SU-DHL-6 (cell line): Measurements from ENCODE around the gene SULF2.

Source experiments
- H2AFZ ChIP-seq: fragments of 200-600 bp; sonication (generic); 2 replicates; pipeline ENCODE4 v1.6.1; 2014; ENCODE audit warnings: low read depth, mild to moderate bottlenecking, moderate library complexity, mixed read lengths, antibody characterized with exemption, low read length; ENCODE audit not compliant: severe bottlenecking
- H3F3A ChIP-seq: fragments of 200-600 bp; shearing (Covaris generic); 2 replicates; pipeline ENCODE4 v1.6.0; 2016; ENCODE audit warnings: antibody characterized with exemption, mild to moderate bottlenecking; ENCODE audit not compliant: insufficient read depth
- H3K27ac ChIP-seq: fragments of 200-600 bp; sonication (generic); 2 replicates; pipeline ENCODE4 v1.5.1; 2016; ENCODE audit warnings: low read depth, mild to moderate bottlenecking, low read length, moderate library complexity, mixed read lengths
- H3K27me3 ChIP-seq: fragments of 200-600 bp; sonication (generic), shearing (Covaris generic); 2 replicates; pipeline ENCODE4 v1.6.0; 2014; ENCODE audit warnings: mild to moderate bottlenecking, low read length
- H3K36me3 ChIP-seq: fragments of 200-600 bp; sonication (generic); 2 replicates; pipeline ENCODE4 v1.6.1; 2014; ENCODE audit warnings: mild to moderate bottlenecking, low read length, mixed read lengths
- H3K4me2 ChIP-seq: fragments of 300-600, 200-600 bp; shearing (Covaris generic), sonication (generic); 2 replicates; pipeline ENCODE4 v1.6.0; 2014; ENCODE audit warnings: low read length, low read depth, mild to moderate bottlenecking; ENCODE audit not compliant: poor library complexity, severe bottlenecking
- H3K4me3 ChIP-seq: fragments of 200-600 bp; sonication (generic); 2 replicates; pipeline ENCODE4 v1.5.1; 2014; ENCODE audit warnings: antibody characterized with exemption, low read length, mild to moderate bottlenecking, mixed read lengths; ENCODE audit not compliant: insufficient read depth, poor library complexity, severe bottlenecking
- H3K79me2 ChIP-seq: fragments of 200-600 bp; sonication (generic); 2 replicates; pipeline ENCODE4 v1.6.1; 2014; ENCODE audit warnings: mild to moderate bottlenecking, low read length, moderate library complexity; ENCODE audit not compliant: insufficient read depth
- H3K9ac ChIP-seq: fragments of 200-600 bp; sonication (generic); 2 replicates; pipeline ENCODE4 v1.7.0; 2014; ENCODE audit warnings: mild to moderate bottlenecking, low read length
- H3K9me2 ChIP-seq: fragments of 200-600 bp; sonication (generic); replicated peaks from 2 replicates; pipeline ENCODE4 v1.6.1; 2014; ENCODE audit warnings: low read length; ENCODE audit not compliant: insufficient read depth
- H3K9me3 ChIP-seq: fragments of 200-600 bp; sonication (generic); 2 replicates; pipeline ENCODE4 v1.6.1; 2014; ENCODE audit warnings: low read length, mixed read lengths; ENCODE audit not compliant: insufficient read depth
- H4K20me1 ChIP-seq: fragments of 200-600 bp; sonication (generic); 2 replicates; pipeline ENCODE4 v1.6.1; 2014; ENCODE audit warnings: low read depth, mild to moderate bottlenecking, antibody characterized with exemption, low read length, moderate library complexity, mixed read lengths
- CTCF ChIP-seq: fragments of 200-600 bp; sonication (generic); IDR thresholded peaks from one replicate; pipeline ENCODE4 v1.5.1; 2017; ENCODE audit warnings: antibody characterized with exemption, mild to moderate bottlenecking, low read length, moderate library complexity; ENCODE audit not compliant: insufficient read depth, poor library complexity, severe bottlenecking
- EZH2phosphoT487 ChIP-seq: fragments of 200-600 bp; sonication (generic), shearing (Covaris generic); conservative IDR thresholded peaks from 2 replicates; pipeline ENCODE4 v1.6.1; 2018; ENCODE audit warnings: mild to moderate bottlenecking, antibody characterized with exemption, low read length, moderate library complexity, mixed read lengths

Gene SULF2

DNA sequence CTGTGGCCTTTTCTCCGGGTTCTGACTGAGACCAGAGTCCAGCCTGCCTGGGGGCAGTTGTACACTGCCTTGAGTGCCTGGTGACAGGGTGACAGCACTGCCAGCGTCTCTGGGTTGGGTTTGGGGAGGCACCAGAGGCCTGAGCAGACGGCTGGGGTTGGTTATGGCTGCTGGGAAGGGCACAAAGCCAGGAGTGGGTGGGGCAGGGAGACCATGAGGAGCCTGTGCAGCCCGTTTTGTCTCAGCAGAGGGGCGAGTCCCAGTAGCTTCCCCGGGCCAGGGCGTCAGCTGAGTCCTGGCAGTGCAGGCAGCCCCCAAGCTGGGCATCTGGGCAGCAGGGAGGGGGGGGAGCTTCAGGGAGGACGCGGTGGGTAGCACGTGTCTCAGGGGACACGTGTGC is 15.3 kb upstream of the SULF2 start:
- no peak overlapping the region for H3K27ac ChIP-seq
- H3K79me2 ChIP-seq = no peaks in the 10 kb centered on the region
- no peaks in the 10 kb centered on the region for H3K27me3 ChIP-seq
- TF ChIP-seq CTCF (no peak), EZH2phosphoT487 (no peak)
- no peaks in the 10 kb centered on the region for H3K9me3 ChIP-seq
- H3K9me2 ChIP-seq = no peaks in the 10 kb centered on the region
- no peak overlapping the region for H3K9ac ChIP-seq
- no peak overlapping the region for H3K4me3 ChIP-seq
- no peaks in the 10 kb centered on the region for H3K36me3 ChIP-seq
- no peak overlapping the region for H2AFZ ChIP-seq
- no peaks in the 10 kb centered on the region for H3F3A ChIP-seq
- H3K4me2 ChIP-seq = no peak overlapping the region
- H4K20me1 ChIP-seq = no peaks in the 10 kb centered on the region

DNA sequence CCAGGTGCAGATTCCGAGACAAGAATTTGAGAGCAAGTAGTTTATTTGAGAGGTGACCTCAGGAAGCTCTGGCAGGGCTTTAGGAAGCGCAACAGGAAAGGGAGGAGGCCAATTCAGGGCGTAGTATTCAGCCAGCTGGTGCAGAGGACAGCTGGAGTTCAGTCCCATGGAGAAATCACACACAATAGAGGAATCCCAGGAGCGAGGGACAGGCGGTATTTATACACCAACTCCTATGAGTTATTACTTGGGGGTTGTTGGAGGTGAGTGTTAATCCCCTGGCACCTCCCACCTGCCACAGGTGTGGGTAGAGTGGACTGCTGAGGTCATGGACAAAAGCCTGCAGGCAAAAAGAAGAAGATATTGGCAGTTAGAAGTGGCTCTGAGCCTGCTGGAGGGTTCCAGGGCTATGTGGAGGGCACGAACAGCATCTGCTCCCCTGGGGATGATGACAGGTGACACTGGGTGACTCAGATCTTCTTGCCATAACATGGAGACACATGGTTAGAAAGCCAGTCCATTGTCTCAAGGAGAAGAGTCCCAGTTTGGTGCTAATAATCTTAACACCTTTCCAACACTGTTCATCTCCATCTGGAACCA is 13.9 kb upstream of the SULF2 start:
- no peaks in the 10 kb centered on the region for H4K20me1 ChIP-seq
- TF ChIP-seq EZH2phosphoT487 (no peak), CTCF (no peak)
- no peaks in the 10 kb centered on the region for H3F3A ChIP-seq
- no peaks in the 10 kb centered on the region for H3K9me2 ChIP-seq
- H2AFZ ChIP-seq = no peak overlapping the region
- no peak overlapping the region for H3K4me2 ChIP-seq
- no peaks in the 10 kb centered on the region for H3K79me2 ChIP-seq
- no peak overlapping the region for H3K4me3 ChIP-seq
- H3K9me3 ChIP-seq = no peaks in the 10 kb centered on the region
- no peak overlapping the region for H3K9ac ChIP-seq
- no peaks in the 10 kb centered on the region for H3K27me3 ChIP-seq
- H3K36me3 ChIP-seq = no peaks in the 10 kb centered on the region
- H3K27ac ChIP-seq = no peak overlapping the region

- Histone ChIP-seq H3K4me3 (no peak overlapping the region), H3K9me2 (no peaks in the 10 kb centered on the region), H3K36me3 (no peaks in the 10 kb centered on the region), H3K4me2 (no peak overlapping the region), H3K27ac (no peak overlapping the region), H3F3A (no peaks in the 10 kb centered on the region), H3K9me3 (no peaks in the 10 kb centered on the region), H2AFZ (no peak overlapping the region), H3K9ac (no peak overlapping the region), H4K20me1 (no peaks in the 10 kb centered on the region), H3K79me2 (no peaks in the 10 kb centered on the region), H3K27me3 (no peaks in the 10 kb centered on the region)
- no peak for TF ChIP-seq CTCF
Observed at GRCh38 chr20:47796971-47797370, 11.7 kb upstream of the SULF2 start.
